22Rv1 (cell line): ENCODE results near the gene EGFL8.

ENCODE experiments used
- H3K27ac ChIP-seq: fragments of 450-650 bp; 2 replicates; pipeline ENCODE4 v1.5.1; 2017
- CTCF ChIP-seq: fragments of 450-650 bp; IDR thresholded peaks from 2 replicates; pipeline ENCODE4 v1.5.1; 2017; ENCODE audit warnings: mild to moderate bottlenecking
- ZFX ChIP-seq: fragments of 450-650 bp; IDR thresholded peaks from 2 replicates; pipeline ENCODE4 v1.6.1; 2017; ENCODE audit warnings: antibody characterized with exemption, borderline replicate concordance

The EGFL8 gene

GRCh38 chr6:32146687-32147086 lies 17.7 kb upstream of the EGFL8 start:
- no peak overlapping the region for H3K27ac ChIP-seq

GRCh38 chr6:32147401-32148132 lies 16.8 kb upstream of the EGFL8 start:
- H3K27ac ChIP-seq: no peak overlapping the region
- TF ChIP-seq CTCF (no peak), ZFX (no peak)

More at GRCh38 chr6:32146687-32147086, 17.7 kb upstream of the EGFL8 start:
- TF ChIP-seq CTCF (no peak), ZFX (no peak)

GRCh38 chr6:32148289-32149091 lies 15.9 kb upstream of the EGFL8 start:
- TF ChIP-seq CTCF (peak; percentile 85), ZFX (no peak)
- no peak overlapping the region; the same call in 1 of the 2 replicates for H3K27ac ChIP-seq

GRCh38 chr6:32149092-32149755 lies 15.2 kb upstream of the EGFL8 start:
- no peak overlapping the region; the same call in 1 of the 2 replicates for H3K27ac ChIP-seq
- no peak for TF ChIP-seq ZFX
- TF ChIP-seq CTCF: peak; percentile 57

GRCh38 chr6:32149932-32150870 lies 14.2 kb upstream of the EGFL8 start:
- TF ChIP-seq CTCF: no peak
- no peak for TF ChIP-seq ZFX

GRCh38 chr6:32151181-32151862 lies 13.1 kb upstream of the EGFL8 start:
- TF ChIP-seq ZFX: no peak
- H3K27ac ChIP-seq: no peak overlapping the region

More at GRCh38 chr6:32149932-32150870, 14.2 kb upstream of the EGFL8 start:
- H3K27ac ChIP-seq: no peak overlapping the region
